AG04449 (cell line): ENCODE results near the gene TMED10.

Experiments
- CTCF ChIA-PET: fragments of 350-600 bp; formaldehyde crosslinking; extraction: SDS; loops from one replicate; lab custom pipeline; 2021; ENCODE audit warnings: antibody characterized with exemption; lab: Yijun Ruan, JAX
- POLR2A ChIA-PET: fragments of 400-600, 350-600 bp; formaldehyde crosslinking; extraction: SDS; loops from one replicate; lab custom pipeline; 2020; ENCODE audit warnings: antibody characterized with exemption, inconsistent platforms; lab: Yijun Ruan, JAX
- DNase-seq: peaks from one replicate; pipeline ENCODE4 v3.0.0-alpha.2; 2010; ENCODE audit warnings: low read depth, low spot score
- H3K4me3 ChIP-seq: 2 replicates; pipeline ENCODE4 v1.5.1; 2011; ENCODE audit warnings: low read depth, mild to moderate bottlenecking, control low read depth, low read length
- TF ChIP-seq, protein P1 (sequence below): IDR thresholded peaks from one replicate; pipeline ENCODE4 v1.5.1; 2011; ENCODE audit warnings: mild to moderate bottlenecking, moderate library complexity, low read length, control low read depth, inconsistent platforms; ENCODE audit not compliant: insufficient read depth; ENCODE audit errors: missing control alignments

TMED10 gene

DNA sequence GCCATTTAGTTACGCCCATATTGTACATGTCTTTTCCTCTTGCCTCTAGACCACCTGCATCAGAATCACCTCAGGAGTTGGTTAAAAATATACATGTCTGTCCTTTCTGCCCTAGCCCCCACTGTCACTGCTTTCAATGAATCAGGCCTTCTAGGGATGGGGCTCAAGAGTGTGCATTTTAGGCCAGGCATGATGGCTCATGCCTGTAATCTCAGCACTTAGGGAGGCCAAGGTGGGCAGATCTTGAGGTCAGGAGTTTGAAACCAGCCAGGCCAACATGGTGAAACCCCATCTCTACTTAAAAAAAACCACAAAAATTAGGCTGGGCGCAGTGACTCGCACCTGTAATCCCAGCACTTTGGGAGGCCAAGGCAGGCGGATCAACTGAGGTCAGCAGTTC lies 13.6 kb upstream of the TMED10 start:
- POLR2A ChIA-PET, result no interaction called here
- no peak overlapping the region for H3K4me3 ChIP-seq
- TF ChIP-seq, protein P1, sequence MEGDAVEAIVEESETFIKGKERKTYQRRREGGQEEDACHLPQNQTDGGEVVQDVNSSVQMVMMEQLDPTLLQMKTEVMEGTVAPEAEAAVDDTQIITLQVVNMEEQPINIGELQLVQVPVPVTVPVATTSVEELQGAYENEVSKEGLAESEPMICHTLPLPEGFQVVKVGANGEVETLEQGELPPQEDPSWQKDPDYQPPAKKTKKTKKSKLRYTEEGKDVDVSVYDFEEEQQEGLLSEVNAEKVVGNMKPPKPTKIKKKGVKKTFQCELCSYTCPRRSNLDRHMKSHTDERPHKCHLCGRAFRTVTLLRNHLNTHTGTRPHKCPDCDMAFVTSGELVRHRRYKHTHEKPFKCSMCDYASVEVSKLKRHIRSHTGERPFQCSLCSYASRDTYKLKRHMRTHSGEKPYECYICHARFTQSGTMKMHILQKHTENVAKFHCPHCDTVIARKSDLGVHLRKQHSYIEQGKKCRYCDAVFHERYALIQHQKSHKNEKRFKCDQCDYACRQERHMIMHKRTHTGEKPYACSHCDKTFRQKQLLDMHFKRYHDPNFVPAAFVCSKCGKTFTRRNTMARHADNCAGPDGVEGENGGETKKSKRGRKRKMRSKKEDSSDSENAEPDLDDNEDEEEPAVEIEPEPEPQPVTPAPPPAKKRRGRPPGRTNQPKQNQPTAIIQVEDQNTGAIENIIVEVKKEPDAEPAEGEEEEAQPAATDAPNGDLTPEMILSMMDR, result no peak
- no peak for DNase-seq
- CTCF ChIA-PET, result no interaction called here

DNA sequence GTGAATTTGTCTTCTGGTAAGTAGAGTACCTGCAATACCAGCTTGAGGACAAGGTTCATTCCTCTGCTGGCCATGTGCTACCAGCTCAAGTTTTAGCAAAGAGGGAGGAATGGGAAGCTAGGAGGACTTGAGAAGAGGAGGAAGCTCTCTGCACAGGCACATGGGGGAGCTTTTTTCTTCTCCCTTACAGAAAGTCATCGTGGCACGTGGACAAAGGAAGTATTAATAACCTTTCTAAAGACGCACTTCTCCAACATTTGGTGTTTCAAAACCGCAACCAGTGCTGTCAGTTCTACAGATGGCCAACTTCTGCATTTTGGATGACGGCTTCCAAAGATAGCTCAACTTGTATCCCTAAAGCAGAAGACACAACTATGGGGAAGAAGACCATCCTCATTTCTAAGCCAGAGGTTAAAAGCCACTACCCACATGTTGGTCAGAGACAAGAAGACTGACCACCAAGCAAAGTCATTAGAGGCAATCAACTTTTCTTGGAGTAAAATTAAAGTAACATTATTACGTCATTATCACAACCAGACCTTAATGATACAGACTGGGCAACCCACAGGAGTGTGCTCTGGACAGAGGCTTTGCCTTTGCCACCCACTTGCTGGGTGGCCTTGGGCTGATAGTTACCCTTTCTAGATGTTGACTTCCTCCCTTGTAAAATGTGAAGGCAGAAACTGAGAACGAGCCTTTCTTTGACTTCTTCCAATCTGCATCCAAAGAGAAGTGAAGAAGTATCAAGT lies 12.3 kb upstream of the TMED10 start:
- ChIA-PET POLR2A (no interaction called here), CTCF (no interaction called here)
- no peak overlapping the region for H3K4me3 ChIP-seq
- DNase-seq, result no peak
- TF ChIP-seq, protein P1, result no peak

DNA sequence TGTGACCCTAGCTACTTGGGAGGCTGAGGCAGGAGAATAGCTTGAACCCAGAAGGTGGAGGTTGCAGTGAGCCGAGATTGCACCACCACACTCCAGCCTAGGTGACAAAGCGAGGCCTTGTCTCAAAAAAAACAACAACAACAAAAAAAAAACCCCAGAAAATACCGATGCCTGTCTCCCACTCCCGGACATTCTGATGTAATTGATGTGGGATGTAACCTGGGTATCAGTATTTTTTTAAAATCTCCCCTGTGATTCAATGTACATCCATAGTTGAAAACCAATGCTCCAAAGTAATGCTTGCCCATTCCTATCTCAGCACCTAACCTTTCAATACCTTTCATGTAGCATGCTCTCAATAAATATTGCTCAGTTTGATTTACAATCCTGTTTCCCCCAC lies 11.7 kb upstream of the TMED10 start:
- POLR2A ChIA-PET, result no interaction called here
- TF ChIP-seq, protein P1, result no peak
- no peak for DNase-seq
- no peak overlapping the region for H3K4me3 ChIP-seq
- CTCF ChIA-PET, result no interaction called here

DNA sequence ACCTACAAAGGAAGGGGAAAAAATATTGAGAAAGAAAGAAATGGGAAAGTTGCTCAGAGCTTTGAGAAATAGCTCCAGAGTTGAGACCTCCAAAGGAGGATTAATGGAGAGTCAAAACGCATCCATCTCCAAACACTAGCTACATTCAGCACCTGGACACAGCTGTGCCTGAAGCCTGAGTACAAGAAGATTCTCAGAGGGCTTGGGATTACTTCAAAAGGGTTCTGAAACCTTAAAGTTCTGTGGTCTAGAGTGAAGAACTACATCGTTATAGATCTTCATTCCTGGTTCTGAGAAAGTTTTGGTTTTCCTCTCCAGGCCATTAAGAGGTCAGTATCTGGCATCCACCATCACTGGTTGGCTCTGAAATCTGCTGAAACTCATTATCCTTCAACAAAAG lies 10.5 kb upstream of the TMED10 start:
- TF ChIP-seq, protein P1, result no peak
- ChIA-PET POLR2A (no interaction called here), CTCF (interaction anchor here (1.2 kb wide), 1 partner anchor 36 kb away, joined by 3 read pairs; no protein-coding TSS in a partner anchor)
- H3K4me3 ChIP-seq, result no peak overlapping the region
- DNase-seq, result no peak

DNA sequence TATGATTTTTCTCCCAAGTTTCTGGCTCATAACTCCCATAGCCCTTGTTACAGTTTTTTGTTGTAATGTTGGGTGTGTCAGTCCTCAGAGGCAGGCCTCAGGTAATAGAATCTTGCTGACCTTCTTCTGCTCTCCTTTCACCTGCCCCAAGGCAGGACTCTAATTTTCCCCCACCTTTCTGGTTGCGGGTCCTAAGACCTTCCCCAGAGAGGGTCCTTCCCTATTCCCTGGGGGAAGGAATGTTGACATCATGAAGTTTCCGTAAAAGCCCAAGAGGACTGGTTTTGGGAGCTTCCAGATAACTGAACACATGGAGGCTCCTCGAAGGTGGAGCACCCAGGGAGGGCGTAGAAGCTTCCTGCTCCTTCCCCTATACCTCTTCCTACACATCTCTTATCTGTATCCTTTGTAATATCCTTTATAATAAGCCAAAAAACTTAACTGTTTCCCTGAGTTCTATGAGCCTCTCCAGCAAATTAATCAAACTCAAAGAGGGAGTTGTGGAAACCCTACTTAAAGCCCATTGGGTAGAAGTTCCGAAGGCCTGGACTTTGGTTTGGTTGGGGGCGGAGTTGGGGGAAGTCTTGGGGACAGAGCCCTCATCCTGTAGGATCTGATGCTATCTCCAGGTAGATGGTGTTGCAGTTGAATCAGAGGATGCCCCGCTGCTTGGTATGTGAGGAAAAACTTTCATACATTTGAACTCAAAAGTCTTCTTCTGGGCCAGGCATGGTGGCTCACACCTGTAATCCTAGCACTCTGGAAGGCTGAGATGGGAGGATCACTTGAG lies 9.0 kb upstream of the TMED10 start:
- TF ChIP-seq, protein P1, result no peak

DNA sequence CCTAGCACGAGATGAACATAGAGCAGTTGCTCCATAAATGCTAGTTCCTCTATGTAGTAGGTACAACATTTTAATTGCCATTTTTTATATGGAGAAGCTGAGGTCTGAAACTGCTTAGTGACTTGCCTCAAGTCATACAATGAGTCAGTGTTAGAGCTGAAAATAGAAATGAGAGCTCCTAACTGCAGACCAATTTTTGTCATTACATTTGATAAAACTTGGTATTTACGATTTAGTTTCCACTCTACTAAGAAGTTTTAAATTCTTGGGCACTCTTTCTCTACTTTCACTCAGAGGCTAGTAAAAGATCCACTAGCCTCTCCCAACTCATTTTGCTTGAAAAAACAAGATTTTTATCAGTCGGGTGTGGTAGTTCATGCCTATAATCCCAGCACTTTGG lies 8.1 kb upstream of the TMED10 start:
- TF ChIP-seq, protein P1, result no peak
- ChIA-PET POLR2A (interaction anchor here (1.0 to 1.3 kb wide), 4 partner anchors 11 to 94 kb away, joined by 3 to 7 read pairs (median 4); partner anchors contain the start of gene FOS), CTCF (interaction anchor here (1.2 to 1.4 kb wide), 3 partner anchors 11 to 116 kb away, joined by 3 to 4 read pairs (median 3); no protein-coding TSS in a partner anchor)
- DNase-seq, result no peak
- no peak overlapping the region for H3K4me3 ChIP-seq

More for the DNA sequence above, 9.0 kb upstream of the TMED10 start:
- H3K4me3 ChIP-seq, result no peak overlapping the region
- ChIA-PET CTCF (interaction anchor here (1.4 kb wide), 1 partner anchor 116 kb away, joined by 3 read pairs; no protein-coding TSS in a partner anchor), POLR2A (interaction anchor here (0.6 kb wide), 1 partner anchor 18 kb away, joined by 5 read pairs; no protein-coding TSS in a partner anchor)
- DNase-seq, result no peak
